DMS 273 (cell line): ENCODE data around the gene IL1RL2.
A peak's percentile ranks its signal among the peaks of the same experiment; 100 is the strongest.

Experiments
- DNase-seq: peaks from one replicate; lab custom pipeline; 2025; ENCODE audit not compliant: unreplicated experiment; lab: John Stamatoyannopoulos, UW

IL1RL2 gene

GRCh38 chr2:102158011-102158755, 28.6 kb upstream of the IL1RL2 start:
- no peak for DNase-seq

DNA sequence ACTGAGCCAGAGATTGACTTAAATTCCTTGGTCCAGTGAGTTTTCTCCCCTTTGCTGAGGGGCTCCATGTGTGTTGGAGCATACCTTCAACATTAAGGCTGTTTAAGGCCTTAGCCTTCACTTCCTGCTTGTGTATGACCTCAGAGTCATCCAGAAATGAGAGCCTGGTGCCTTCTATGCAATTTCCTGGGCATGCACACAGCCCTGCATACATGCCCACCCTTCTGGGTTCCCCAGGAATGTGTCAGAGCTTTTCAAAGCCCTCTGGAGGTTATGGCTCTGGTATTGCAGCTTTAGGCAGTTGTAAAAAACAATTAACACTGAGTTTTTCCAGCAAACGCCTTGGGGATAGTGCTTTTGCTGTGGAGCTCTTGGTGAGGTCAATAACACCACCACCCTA, 27.5 kb upstream of the IL1RL2 start:
- no peak for DNase-seq

DNA sequence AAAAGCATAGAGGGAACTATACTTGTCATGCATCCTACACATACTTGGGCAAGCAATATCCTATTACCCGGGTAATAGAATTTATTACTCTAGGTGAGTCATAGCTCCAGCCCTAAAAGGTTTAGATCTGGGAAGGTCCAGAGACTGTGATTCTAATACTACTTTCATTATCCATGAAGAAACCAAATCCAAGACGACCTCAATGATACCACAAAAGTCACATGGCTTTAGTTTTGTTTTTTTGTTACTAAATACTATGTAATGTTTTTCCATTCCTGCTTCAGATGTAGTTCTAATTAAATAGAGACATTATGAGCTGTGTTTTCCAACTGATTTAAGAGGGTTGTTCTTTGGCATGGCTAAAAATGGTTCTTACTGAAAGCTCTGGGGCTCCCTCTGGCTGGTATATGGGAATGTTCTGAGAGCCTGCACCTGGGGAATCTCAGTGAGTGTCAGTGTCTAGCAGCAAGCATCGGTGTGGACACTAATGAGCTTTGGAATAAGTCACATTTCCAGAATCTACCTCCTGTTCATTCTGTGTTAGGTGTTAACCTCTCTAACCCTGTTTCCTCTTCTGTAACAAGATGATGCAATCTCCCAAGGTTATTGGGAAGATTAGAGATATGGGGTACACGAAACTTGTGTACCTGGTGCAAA, 20.5 kb upstream of the IL1RL2 start:
- DNase-seq: peak; percentile 23

GRCh38 chr2:102168026-102168771, 18.6 kb upstream of the IL1RL2 start:
- no peak for DNase-seq

DNA sequence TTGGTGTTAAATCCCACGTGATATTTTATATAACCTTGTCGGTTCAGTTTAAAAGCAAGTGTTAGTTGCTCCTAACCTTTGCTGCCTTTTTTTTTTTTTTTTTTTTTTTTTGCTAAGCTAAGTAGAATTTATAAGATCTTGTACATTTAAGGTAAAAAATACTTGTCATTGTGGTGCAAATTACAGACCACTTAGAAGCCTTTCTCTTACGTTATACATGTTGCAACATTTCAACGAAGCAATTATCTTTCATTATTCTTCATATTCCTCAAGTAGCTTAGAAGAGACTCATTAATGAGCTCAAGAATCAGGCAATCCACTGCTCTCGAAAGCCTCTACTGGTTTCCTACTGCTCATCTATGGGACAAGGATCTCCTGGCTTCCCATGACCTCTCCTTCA, 14.9 kb upstream of the IL1RL2 start:
- DNase-seq: no peak

- DNase-seq: no peak
These were observed 14.1 kb upstream of the IL1RL2 start for GRCh38 chr2:102172745-102173144.

DNA sequence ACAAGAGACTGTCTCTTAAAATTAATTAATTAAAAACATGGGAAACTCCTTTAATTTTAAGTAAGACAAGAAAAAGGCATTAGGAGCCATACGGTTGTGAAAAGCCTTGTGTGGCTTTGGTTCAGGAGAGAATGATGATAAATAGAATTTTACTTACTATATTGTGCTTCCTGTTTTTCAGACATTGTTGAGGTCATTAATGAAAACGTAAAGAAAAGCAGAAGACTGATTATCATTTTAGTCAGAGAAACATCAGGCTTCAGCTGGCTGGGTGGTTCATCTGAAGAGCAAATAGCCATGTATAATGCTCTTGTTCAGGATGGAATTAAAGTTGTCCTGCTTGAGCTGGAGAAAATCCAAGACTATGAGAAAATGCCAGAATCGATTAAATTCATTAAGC, 10.7 kb upstream of the IL1RL2 start:
- no peak for DNase-seq

DNA sequence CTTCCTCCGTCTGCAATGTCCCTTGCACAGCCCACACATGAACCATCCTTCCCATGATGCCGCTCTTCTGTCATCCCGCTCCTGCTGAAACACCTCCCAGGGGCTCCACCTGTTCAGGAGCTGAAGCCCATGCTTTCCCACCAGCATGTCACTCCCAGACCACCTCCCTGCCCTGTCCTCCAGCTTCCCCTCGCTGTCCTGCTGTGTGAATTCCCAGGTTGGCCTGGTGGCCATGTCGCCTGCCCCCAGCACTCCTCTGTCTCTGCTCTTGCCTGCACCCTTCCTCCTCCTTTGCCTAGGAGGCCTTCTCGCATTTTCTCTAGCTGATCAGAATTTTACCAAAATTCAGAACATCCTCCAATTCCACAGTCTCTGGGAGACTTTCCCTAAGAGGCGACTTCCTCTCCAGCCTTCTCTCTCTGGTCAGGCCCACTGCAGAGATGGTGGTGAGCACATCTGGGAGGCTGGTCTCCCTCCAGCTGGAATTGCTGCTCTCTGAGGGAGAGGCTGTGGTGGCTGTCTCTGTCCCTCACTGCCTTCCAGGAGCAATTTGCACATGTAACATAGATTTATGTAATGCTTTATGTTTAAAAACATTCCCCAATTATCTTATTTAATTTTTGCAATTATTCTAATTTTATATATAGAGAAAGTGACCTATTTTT, 8.9 kb upstream of the IL1RL2 start:
- DNase-seq: no peak

DNA sequence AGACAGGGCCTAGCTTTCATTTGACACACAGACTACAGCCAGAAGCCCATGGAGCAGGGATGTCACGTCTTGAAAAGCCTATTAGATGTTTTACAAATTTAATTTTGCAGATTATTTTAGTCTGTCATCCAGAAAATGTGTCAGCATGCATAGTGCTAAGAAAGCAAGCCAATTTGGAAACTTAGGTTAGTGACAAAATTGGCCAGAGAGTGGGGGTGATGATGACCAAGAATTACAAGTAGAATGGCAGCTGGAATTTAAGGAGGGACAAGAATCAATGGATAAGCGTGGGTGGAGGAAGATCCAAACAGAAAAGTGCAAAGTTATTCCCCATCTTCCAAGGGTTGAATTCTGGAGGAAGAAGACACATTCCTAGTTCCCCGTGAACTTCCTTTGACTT, 7.8 kb upstream of the IL1RL2 start:
- DNase-seq: no peak

DNA sequence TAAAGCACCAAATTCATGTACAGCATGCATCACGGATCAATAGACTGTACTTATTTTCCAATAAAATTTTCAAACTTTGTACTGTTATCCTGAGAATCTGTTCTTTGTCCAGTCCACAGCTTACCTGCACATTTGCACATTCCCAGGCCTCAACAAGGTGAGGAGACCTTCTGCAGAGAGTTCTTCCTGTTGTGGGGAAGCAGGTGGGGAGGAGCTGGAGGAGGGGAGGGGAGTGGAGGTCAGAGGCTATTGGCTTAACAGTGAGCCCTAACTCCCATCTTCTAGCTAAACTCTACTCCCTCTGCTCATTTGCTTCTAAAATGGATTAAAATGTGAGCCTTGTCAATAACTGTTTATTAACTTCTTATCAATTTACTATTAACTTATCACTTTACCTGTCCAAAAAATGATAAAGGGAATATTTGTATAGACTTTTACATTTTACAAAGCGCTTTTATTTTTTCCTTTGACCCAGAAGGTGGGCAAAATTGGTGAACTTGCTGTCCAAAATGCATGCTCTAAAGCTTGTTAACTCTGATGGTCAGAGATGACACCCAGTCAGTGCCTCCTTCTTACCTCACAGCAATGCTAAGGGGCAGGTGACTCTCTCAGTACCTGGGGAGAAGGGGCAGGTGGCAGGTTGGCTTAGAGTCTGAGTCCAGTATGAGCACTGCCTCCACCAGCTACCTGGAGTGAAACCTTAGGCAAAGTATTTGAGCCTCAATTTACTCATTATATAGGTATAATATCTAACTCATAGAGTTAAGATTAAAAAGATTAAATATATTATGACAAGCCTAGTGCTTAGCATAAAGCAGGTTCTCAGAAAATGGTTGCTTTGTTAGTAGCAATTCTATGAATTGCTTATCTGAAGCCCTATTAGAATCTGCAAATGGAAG, 6.8 kb upstream of the IL1RL2 start:
- no peak for DNase-seq

- no peak for DNase-seq
These were observed 6.2 kb upstream of the IL1RL2 start for GRCh38 chr2:102180687-102180999.

GRCh38 chr2:102181376-102181775, 5.4 kb upstream of the IL1RL2 start:
- DNase-seq: no peak

GRCh38 chr2:102181919-102182635, 4.7 kb upstream of the IL1RL2 start:
- DNase-seq: peak; percentile 40

- no peak for DNase-seq
These were observed 2.8 kb upstream of the IL1RL2 start for GRCh38 chr2:102184018-102184417.

GRCh38 chr2:102184568-102184967, 2.3 kb upstream of the IL1RL2 start:
- DNase-seq: no peak

DNA sequence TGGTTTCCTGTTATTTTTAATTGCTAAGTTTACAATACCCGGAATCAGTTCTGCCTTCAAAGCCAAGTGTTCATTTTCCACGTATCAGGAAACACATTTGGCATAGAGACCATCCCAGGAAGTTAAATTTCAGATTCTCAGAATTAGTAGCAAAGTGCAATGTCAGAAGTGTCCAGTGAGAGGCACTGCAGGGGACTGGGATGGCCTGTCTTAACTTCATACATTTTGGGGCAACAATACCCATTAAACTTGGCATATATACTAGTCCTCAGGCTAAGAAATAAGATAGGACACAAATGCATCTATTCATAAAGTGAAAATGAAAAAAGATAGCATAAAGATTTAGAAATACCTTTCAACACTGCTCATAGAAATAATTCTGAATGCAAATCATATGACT, 1.5 kb upstream of the IL1RL2 start:
- DNase-seq: peak; percentile 16

DNA sequence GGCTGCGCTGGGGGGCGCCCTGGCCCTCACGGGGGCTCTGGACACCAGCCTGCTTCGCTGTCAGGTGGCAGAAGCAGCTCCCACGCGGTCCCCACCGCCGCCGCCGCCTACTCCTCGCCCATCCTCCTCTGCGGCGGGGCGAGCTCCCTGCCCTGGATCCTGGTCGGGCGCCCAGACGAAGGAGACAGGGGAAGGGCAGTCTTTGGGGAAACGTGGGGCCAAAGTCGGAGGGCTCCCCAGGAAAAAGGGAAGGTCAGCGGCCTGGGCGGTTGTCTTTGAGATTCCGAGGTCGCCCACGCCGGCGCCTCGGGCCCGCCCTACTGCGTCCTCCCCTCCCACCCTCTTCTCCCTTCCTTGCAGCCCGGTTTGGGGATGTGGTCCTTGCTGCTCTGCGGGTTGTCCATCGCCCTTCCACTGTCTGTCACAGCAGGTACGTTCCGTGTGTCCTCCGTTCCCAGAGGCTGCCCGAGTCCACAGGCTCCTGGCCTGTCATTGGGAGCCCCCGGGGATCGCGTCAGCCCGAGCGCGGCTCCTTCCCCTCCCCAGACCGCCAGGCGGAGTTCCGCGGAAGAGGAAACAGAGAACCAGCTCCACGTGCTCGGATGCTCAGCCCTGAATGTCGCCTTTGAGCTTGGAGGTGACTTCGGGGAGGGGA, 800 bp downstream of the IL1RL2 start:
- peak; percentile 71 for DNase-seq

- no peak for DNase-seq
These were observed 3.7 kb downstream of the IL1RL2 start for GRCh38 chr2:102190430-102191107.

- DNase-seq: no peak
These were observed 4.7 kb downstream of the IL1RL2 start for GRCh38 chr2:102191501-102191900.
